GM13977 (cell line): ENCODE measurements around the gene RBPJ.

Source experiments
- DNase-seq: peaks from one replicate; pipeline ENCODE4 v3.0.0; 2012; ENCODE audit warnings: low spot score
- in situ Hi-C: fragments of 300-500 bp; cut with MboI; formaldehyde crosslinking; loops from one replicate; pipeline ENCODE4 v1.12.0; 2022; ENCODE audit warnings: low sequenced_read_pairs, low pct_unique_long_range_greater_than_20kb, mixed read lengths, inconsistent platforms; ENCODE audit not compliant: unreplicated experiment
- TF ChIP-seq, protein P1 (sequence below): IDR thresholded peaks from 2 replicates; pipeline ENCODE4 v1.5.1; 2012; ENCODE audit warnings: mild to moderate bottlenecking, control low read depth; ENCODE audit not compliant: insufficient read depth; ENCODE audit errors: extremely low read depth, missing control alignments

The RBPJ gene

DNA sequence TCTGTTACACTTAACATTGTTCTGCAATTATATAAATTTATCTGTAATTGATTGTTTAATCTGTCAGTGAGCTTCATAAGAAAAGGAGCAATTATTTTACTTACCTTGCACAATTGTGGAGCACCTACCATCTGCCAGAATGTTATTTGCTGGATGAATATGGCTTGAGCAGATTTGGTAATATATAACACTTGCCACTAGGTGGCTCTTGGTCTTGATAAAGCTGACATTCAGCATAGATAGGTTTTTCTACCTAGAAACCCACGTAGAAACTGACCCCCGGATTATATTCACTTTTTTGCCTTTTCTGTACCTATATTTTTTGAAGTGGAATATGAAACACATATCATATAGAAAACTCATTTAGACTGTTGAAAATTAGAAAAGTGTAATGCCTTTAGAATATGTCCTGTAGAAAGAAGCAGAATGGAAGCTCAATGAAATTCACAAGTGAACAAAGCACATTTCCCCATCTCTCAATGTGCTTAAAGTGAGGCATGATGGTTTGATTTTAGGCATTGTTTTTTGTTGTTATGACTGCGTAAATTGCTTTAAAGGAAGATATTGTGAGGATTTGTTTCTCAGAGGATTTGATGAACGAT lies 9.5 kb downstream of the RBPJ start:
- in situ Hi-C loops, result no loop called here
- no peak for DNase-seq
- TF ChIP-seq, protein P1, sequence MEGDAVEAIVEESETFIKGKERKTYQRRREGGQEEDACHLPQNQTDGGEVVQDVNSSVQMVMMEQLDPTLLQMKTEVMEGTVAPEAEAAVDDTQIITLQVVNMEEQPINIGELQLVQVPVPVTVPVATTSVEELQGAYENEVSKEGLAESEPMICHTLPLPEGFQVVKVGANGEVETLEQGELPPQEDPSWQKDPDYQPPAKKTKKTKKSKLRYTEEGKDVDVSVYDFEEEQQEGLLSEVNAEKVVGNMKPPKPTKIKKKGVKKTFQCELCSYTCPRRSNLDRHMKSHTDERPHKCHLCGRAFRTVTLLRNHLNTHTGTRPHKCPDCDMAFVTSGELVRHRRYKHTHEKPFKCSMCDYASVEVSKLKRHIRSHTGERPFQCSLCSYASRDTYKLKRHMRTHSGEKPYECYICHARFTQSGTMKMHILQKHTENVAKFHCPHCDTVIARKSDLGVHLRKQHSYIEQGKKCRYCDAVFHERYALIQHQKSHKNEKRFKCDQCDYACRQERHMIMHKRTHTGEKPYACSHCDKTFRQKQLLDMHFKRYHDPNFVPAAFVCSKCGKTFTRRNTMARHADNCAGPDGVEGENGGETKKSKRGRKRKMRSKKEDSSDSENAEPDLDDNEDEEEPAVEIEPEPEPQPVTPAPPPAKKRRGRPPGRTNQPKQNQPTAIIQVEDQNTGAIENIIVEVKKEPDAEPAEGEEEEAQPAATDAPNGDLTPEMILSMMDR, result peak; percentile 71

DNA sequence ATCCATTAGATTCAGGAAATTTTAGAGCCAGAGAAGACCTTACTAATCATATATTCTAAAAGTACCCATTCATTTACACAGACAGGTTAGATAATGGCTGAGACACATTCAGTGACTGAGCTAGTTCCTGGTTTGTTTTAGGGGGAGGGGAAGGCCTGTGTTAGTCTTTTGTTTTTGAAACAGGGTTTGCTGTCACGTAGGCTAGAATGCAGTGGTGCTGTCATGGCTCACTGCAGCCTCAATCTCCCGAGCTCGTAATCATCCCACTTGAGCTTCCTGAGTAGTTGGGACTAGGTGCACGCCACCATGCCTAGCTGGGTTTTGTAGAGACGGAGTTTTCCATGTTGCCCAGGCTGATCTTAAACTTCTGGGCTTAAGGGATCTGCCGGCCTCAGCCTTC lies 10.1 kb downstream of the RBPJ start:
- TF ChIP-seq, protein P1, result no peak
- in situ Hi-C loops, result no loop called here
- DNase-seq, result no peak

DNA sequence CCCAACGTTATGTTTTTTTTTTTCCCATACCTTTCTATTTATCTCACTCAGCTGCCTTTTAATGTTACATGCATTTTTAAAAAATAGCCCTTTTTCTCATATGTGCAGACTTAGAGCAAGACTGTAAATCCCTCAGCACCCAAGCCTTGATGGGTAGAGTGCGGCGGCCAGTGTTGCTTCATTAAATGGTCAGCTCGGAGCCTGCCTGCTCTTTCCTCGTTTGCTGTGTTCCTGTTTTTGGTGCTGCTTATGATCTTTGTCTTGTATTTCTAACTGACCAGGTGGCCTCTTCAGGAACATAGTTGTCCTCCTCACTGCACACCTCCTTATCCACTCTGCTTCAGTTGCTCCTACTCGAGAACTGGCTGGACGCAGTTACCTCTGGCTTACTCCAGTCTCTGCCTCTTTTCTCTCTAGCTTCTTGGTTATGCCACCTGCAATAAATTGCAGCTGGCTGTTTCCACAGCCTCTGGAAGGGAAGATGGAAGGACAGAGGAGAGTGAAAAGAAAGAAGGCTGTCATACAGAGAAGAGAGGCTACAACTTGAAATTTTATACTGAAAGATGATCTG lies 10.7 kb downstream of the RBPJ start:
- no peak for DNase-seq
- TF ChIP-seq, protein P1, result no peak
- in situ Hi-C loops, result no loop called here

DNA sequence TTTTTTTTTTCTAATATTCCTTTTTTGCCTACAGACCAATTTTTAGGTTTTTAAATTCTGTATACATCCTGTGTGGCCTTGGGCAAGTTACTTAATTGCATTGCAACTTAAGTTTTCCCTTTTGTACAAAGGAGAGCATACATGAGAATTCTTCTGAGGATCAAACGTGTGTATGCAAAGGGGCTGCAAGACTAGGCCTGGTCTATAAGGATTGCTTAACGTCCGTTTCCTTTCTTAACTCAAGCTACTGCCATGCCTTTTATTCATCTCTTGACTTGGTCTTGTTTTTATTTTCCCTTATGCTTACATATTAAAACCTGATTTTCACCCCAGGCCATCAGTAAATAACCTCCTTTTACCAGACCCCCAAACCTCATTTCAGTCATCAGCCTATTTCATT lies 13.6 kb downstream of the RBPJ start:
- DNase-seq, result no peak
- in situ Hi-C loops, result no loop called here
- TF ChIP-seq, protein P1, result no peak

DNA sequence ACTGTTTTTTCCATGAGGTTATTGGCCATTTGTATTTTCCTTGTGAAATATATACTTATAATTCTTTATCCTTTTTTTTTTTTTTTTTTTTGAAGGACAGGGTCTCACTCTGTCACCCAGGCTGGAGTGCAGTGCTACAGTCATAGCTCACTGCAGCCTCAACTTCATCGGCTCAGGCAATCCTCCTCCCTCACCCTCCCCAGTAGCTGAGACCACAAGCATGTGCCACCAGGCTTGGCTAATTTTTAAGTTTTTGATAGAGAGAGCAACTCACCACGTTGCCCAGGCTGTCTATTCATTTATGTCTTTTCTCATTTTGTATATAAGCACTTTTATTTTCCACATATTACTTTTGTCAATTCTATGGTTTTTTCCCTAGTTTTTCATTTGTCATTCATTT lies 16.8 kb downstream of the RBPJ start:
- TF ChIP-seq, protein P1, result no peak
- in situ Hi-C loops, result no loop called here
- DNase-seq, result no peak

DNA sequence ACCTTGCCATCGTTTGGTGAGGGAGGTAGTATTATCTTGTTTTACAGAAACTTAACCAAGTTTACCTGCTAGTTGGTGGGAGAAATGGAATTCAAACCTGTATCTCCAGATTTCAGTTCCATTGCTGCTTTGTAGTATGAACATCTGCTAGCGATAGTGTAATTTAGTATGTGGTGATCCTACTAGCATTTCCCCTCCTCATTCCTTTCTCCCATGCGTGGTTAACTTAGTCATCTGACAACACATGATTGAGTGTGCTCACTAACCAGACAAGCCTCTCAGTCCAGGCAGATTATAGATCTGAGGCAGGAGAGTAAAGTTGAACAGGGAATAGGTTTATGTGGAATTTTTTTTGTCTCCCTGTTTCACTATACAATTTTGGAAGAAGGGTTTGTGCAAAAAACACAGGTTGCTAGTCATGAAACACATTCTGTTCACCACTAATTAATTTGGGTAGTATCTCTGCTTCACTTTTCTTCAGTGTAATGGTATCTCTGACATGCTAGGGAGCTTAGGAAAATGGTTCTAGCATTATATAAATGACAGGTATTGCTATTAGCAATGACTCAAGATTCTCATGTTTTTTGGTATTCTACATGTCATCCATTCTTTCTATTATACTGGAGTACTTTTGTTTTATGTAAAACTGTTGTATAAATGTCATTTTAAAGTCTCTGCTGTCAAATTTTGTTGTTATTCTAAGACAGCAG lies 21.7 kb downstream of the RBPJ start:
- in situ Hi-C loops, result no loop called here
- no peak for DNase-seq
- TF ChIP-seq, protein P1, result no peak
